ENCODE measurements around the gene SLC36A4. TPM values are rescaled to one million over a fixed set of nuclear protein-coding genes. Genes with fewer than 3 reads are reported as not detected.

SLC36A4 gene
- polyA plus RNA-seq, 1 experiment: 4.6 TPM

DNA sequence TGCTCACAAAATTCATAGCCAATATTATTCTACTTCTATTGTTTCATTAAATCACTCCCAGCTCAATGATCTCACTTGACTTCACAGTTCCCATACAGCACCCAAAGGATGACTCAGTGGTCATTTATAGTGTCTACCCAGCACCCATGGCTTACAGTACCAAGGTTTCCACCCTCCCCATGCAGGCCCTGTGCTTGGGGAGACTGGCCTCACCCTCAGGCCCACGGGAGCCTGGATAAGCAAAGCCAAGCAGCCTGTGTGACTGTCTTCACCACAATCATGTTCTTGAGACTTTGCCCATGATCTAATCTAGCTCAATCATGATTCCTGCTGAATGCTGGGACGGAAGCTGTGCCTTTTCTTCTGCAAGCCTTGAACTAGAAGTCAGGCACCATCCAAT, 97.6 kb downstream of the SLC36A4 start:
- POLR2A ChIA-PET: interaction anchor here (0.6 to 0.9 kb wide), 3 partner anchors 15 to 1051 kb away, joined by 3 to 6 read pairs (median 4); no protein-coding TSS in a partner anchor
- CTCF ChIA-PET: interaction anchor here (0.9 to 1.4 kb wide), 4 partner anchors 11 to 159 kb away, joined by 3 to 6 read pairs (median 3); no protein-coding TSS in a partner anchor
- TF ChIP-seq CTCF (IDR thresholded peaks at IDR 0.05; ENCODE audit: insufficient read depth, low read depth, low read length): no peak
- Histone ChIP-seq H3K4me3 (ENCODE audit: low read depth, low read length) (no peak overlapping the region), H3K36me3 (ENCODE audit: control insufficient read depth, insufficient read depth, low read length) (no peaks in the 10 kb centered on the region), H3K27me3 (ENCODE audit: control insufficient read depth, insufficient read depth, low read length) (no peaks in the 10 kb centered on the region)
- no peak for DNase-seq (ENCODE audit: low read depth)

DNA sequence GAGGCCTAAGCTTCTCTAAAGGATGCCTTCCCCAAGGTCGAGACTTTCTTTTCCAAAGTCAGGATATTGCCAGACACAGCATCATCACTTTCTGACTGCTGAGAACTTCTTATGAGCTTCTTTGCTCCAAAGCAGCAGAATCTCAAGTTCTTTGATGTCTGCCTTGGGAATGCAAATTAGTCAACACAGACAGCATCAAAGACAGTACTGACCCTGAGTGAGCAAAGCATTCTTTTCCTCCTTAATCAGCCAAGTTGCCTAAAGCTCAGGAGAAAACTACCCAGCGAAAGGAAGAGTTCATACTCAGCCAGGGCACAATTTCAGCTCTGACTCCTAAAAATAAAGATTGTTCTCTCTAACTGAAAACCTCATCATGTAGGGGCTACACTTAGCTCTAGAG, 98.0 kb downstream of the SLC36A4 start:
- TF ChIP-seq CTCF (IDR thresholded peaks at IDR 0.05; ENCODE audit: insufficient read depth, low read depth, low read length): no peak
- no peak overlapping the region for H3K4me3 ChIP-seq (ENCODE audit: low read depth, low read length)
- H3K36me3 ChIP-seq (ENCODE audit: control insufficient read depth, insufficient read depth, low read length): no peaks in the 10 kb centered on the region
- DNase-seq (ENCODE audit: low read depth): no peak
- CTCF ChIA-PET: interaction anchor here (0.9 to 1.7 kb wide), 5 partner anchors 10 to 159 kb away, joined by 3 to 6 read pairs (median 3); no protein-coding TSS in a partner anchor
- no peaks in the 10 kb centered on the region for H3K27me3 ChIP-seq (ENCODE audit: control insufficient read depth, insufficient read depth, low read length)
- POLR2A ChIA-PET: interaction anchor here (0.6 to 0.9 kb wide), 3 partner anchors 14 to 1051 kb away, joined by 3 to 6 read pairs (median 4); no protein-coding TSS in a partner anchor

Small RNA genes lying within 50 kb of the gene (small RNA-seq; reads per million reads assigned to genes)
- not detected for gene AP003072.1 (ENCODE audit: insufficient read length, low read depth, low replicate concordance)

Other genes with a start within 250 kb of the SLC36A4 start
- not detected in 2 replicates for gene MTNR1B, start 228.3 kb downstream of the SLC36A4 start, polyA plus RNA-seq (2011; rRNA removed)
- not detected in 2 replicates for gene DEUP1, start 132.8 kb upstream of the SLC36A4 start, polyA plus RNA-seq (2011; rRNA removed)

Measured in BJ (cell line).